ENCODE data around the gene PEDS1. TPM values are rescaled to one million over a fixed set of nuclear protein-coding genes. Genes with fewer than 3 reads are reported as not detected.

Gene PEDS1
- total and polyA plus RNA-seq, 10 of the 15 experiments (the other 5 are each of a cell fraction or from before 2014, with no cell fraction given): 1.7 to 25.6 (median 16.8) TPM

DNA sequence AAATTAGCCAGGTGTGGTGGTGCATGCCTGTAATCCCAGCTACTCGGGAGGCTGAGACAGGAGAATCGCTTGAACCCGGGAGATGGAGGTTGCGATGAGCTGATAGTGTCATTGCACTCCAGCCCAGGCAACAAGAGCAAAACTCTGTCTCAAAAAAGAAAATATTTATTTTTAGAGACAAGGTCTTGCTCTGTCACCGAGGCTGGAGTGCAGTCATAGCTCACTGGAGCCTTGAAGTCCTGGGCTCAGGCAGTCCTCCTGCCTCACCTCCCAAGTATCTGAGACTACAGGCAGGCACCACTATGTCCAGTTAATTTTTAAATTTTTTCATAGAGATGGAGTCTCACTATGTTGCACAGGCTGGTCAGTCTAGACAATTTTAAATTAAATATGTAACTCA, 20.9 kb upstream of the PEDS1 start:
- H3K27me3 ChIP-seq (replicated peaks in 1 of 2; ENCODE audit: control insufficient read depth in 2 of 2, insufficient read depth in 2 of 2, low read length in 1 of 2): no peaks in the 10 kb centered on the region
- DNase-seq (ENCODE audit: low read depth, low spot score) (no peak), FAIRE-seq (no peak), ATAC-seq (no peak)
- H3K4me1 ChIP-seq (ENCODE audit: control insufficient read depth, insufficient read depth, low read length): no peaks in the 10 kb centered on the region
- H4K20me1 ChIP-seq (ENCODE audit: control insufficient read depth, insufficient read depth): no peaks in the 10 kb centered on the region
- RAD21 ChIA-PET (ENCODE audit: unreplicated experiment): interaction anchor here (0.7 kb wide), 1 partner anchor 261 kb away, joined by 3 read pairs; no protein-coding TSS in a partner anchor
- BruUV-seq (replicated peaks): no TSS peak
- intact Hi-C loops (cut with micrococcal nuclease; ENCODE audit: unreplicated experiment) (no loop called here), in situ Hi-C loops (cut with MboI) (no loop called here)
- H3K9me3 ChIP-seq (replicated peaks; ENCODE audit: control insufficient read depth, insufficient read depth, low read length): no peaks in the 10 kb centered on the region
- POLR2A ChIA-PET: no interaction called here
- H3K4me3 ChIP-seq: no peak overlapping the region
- SMC1A ChIA-PET (ENCODE audit: uncharacterized antibody, unreplicated experiment): no interaction called here
- no peak overlapping the region for H3K27ac ChIP-seq (ENCODE audit: control insufficient read depth, insufficient read depth)
- H2AFZ ChIP-seq (ENCODE audit: control insufficient read depth, low read depth, low read length): no peak overlapping the region
- no peaks in the 10 kb centered on the region for H3K36me3 ChIP-seq (ENCODE audit: control insufficient read depth in 2 of 2, insufficient read depth in 2 of 2, low read length in 1 of 2)
- whole genome bisulfite sequencing (ENCODE audit: insufficient coverage, insufficient replicate concordance, low lambda C conversion rate, missing lambda C conversion rate): 58% methylated on average over 5 of the region's 5 CpGs
- CTCF ChIA-PET: interaction anchor here (1.1 to 1.3 kb wide), 2 partner anchors 8 to 103 kb away, joined by 3 to 5 read pairs; no protein-coding TSS in a partner anchor
- TF ChIP-seq, protein P1, sequence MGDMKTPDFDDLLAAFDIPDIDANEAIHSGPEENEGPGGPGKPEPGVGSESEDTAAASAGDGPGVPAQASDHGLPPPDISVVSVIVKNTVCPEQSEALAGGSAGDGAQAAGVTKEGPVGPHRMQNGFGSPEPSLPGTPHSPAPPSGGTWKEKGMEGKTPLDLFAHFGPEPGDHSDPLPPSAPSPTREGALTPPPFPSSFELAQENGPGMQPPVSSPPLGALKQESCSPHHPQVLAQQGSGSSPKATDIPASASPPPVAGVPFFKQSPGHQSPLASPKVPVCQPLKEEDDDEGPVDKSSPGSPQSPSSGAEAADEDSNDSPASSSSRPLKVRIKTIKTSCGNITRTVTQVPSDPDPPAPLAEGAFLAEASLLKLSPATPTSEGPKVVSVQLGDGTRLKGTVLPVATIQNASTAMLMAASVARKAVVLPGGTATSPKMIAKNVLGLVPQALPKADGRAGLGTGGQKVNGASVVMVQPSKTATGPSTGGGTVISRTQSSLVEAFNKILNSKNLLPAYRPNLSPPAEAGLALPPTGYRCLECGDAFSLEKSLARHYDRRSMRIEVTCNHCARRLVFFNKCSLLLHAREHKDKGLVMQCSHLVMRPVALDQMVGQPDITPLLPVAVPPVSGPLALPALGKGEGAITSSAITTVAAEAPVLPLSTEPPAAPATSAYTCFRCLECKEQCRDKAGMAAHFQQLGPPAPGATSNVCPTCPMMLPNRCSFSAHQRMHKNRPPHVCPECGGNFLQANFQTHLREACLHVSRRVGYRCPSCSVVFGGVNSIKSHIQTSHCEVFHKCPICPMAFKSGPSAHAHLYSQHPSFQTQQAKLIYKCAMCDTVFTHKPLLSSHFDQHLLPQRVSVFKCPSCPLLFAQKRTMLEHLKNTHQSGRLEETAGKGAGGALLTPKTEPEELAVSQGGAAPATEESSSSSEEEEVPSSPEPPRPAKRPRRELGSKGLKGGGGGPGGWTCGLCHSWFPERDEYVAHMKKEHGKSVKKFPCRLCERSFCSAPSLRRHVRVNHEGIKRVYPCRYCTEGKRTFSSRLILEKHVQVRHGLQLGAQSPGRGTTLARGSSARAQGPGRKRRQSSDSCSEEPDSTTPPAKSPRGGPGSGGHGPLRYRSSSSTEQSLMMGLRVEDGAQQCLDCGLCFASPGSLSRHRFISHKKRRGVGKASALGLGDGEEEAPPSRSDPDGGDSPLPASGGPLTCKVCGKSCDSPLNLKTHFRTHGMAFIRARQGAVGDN (IDR thresholded peaks at IDR 0.05): no peak
- TF ChIP-seq FOXM1 (IDR thresholded peaks at IDR 0.05; ENCODE audit: low read depth, low read length) (no peak), YY1 (IDR thresholded peaks at IDR 0.05; ENCODE audit: low read depth, low read length) (no peak), SRF (IDR thresholded peaks at IDR 0.05; ENCODE audit: low read depth in 2 of 2, low read length in 2 of 2) (no peak), POLR2AphosphoS5 (IDR thresholded peaks at IDR 0.05; ENCODE audit: low read length) (no peak)
- TF ChIP-seq, protein P2, sequence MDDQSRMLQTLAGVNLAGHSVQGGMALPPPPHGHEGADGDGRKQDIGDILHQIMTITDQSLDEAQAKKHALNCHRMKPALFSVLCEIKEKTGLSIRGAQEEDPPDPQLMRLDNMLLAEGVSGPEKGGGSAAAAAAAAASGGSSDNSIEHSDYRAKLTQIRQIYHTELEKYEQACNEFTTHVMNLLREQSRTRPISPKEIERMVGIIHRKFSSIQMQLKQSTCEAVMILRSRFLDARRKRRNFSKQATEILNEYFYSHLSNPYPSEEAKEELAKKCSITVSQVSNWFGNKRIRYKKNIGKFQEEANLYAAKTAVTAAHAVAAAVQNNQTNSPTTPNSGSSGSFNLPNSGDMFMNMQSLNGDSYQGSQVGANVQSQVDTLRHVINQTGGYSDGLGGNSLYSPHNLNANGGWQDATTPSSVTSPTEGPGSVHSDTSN (IDR thresholded peaks at IDR 0.05; ENCODE audit: insufficient replicate concordance, low read depth, low read length): no peak
- TF ChIP-seq, protein P3, sequence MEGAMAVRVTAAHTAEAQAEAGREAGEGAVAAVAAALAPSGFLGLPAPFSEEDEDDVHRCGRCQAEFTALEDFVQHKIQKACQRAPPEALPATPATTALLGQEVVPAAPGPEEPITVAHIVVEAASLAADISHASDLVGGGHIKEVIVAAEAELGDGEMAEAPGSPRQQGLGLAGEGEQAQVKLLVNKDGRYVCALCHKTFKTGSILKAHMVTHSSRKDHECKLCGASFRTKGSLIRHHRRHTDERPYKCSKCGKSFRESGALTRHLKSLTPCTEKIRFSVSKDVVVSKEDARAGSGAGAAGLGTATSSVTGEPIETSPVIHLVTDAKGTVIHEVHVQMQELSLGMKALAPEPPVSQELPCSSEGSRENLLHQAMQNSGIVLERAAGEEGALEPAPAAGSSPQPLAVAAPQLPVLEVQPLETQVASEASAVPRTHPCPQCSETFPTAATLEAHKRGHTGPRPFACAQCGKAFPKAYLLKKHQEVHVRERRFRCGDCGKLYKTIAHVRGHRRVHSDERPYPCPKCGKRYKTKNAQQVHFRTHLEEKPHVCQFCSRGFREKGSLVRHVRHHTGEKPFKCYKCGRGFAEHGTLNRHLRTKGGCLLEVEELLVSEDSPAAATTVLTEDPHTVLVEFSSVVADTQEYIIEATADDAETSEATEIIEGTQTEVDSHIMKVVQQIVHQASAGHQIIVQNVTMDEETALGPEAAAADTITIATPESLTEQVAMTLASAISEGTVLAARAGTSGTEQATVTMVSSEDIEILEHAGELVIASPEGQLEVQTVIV (IDR thresholded peaks at IDR 0.05; ENCODE audit: borderline replicate concordance, partially characterized antibody): no peak
- no peak overlapping the region for H3K4me2 ChIP-seq (ENCODE audit: control insufficient read depth, insufficient read depth)
- H3K79me2 ChIP-seq (ENCODE audit: control insufficient read depth, insufficient read depth, low read length): no peaks in the 10 kb centered on the region
- H3K9ac ChIP-seq (ENCODE audit: control insufficient read depth, insufficient read depth, low read length): no peak overlapping the region

Measured in GM12878 (cell line).